ENCODE results near the gene ATP1A1. TPM values are rescaled to one million over a fixed set of nuclear protein-coding genes. Genes with fewer than 3 reads are reported as not detected.

ATP1A1 gene
- total RNA-seq, 1 donor from 2014 or later: 213 TPM

GRCh38 chr1:116343019-116343418 lies 30.0 kb upstream of the ATP1A1 start:
- DNase-seq (ENCODE audit: extremely low read depth, low read depth, low spot score): no peak

GRCh38 chr1:116345011-116345410 lies 28.0 kb upstream of the ATP1A1 start:
- DNase-seq (ENCODE audit: extremely low read depth, low read depth, low spot score): no peak

- DNase-seq (ENCODE audit: extremely low read depth, low read depth, low spot score): no peak
Measured at GRCh38 chr1:116345843-116346242, 27.2 kb upstream of the ATP1A1 start.

GRCh38 chr1:116346943-116347673 lies 25.9 kb upstream of the ATP1A1 start:
- DNase-seq (ENCODE audit: extremely low read depth, low read depth, low spot score): no peak

GRCh38 chr1:116347696-116348095 lies 25.3 kb upstream of the ATP1A1 start:
- DNase-seq (ENCODE audit: extremely low read depth, low read depth, low spot score): no peak

GRCh38 chr1:116350097-116350645 lies 22.9 kb upstream of the ATP1A1 start:
- no peak for DNase-seq (ENCODE audit: extremely low read depth, low read depth, low spot score)

GRCh38 chr1:116351914-116352313 lies 21.1 kb upstream of the ATP1A1 start:
- DNase-seq (ENCODE audit: extremely low read depth, low read depth, low spot score): no peak

- DNase-seq (ENCODE audit: extremely low read depth, low read depth, low spot score): no peak
Measured at GRCh38 chr1:116352349-116352813, 20.7 kb upstream of the ATP1A1 start.

- no peak for DNase-seq (ENCODE audit: extremely low read depth, low read depth, low spot score)
Measured at GRCh38 chr1:116353155-116353554, 19.9 kb upstream of the ATP1A1 start.

- DNase-seq (ENCODE audit: extremely low read depth, low read depth, low spot score): no peak
Measured at GRCh38 chr1:116356067-116356466, 17.0 kb upstream of the ATP1A1 start.

- DNase-seq (ENCODE audit: extremely low read depth, low read depth, low spot score): no peak
Measured at GRCh38 chr1:116356673-116357072, 16.4 kb upstream of the ATP1A1 start.

- no peak for DNase-seq (ENCODE audit: extremely low read depth, low read depth, low spot score)
Measured at GRCh38 chr1:116357487-116357886, 15.6 kb upstream of the ATP1A1 start.

- no peak for DNase-seq (ENCODE audit: extremely low read depth, low read depth, low spot score)
Measured at GRCh38 chr1:116359060-116359830, 13.8 kb upstream of the ATP1A1 start.

- no peak for DNase-seq (ENCODE audit: extremely low read depth, low read depth, low spot score)
Measured at GRCh38 chr1:116359871-116360270, 13.2 kb upstream of the ATP1A1 start.

GRCh38 chr1:116360429-116361173 lies 12.4 kb upstream of the ATP1A1 start:
- no peak for DNase-seq (ENCODE audit: extremely low read depth, low read depth, low spot score)

- DNase-seq (ENCODE audit: extremely low read depth, low read depth, low spot score): no peak
Measured at GRCh38 chr1:116361648-116362047, 11.4 kb upstream of the ATP1A1 start.

GRCh38 chr1:116362050-116362449 lies 11.0 kb upstream of the ATP1A1 start:
- DNase-seq (ENCODE audit: extremely low read depth, low read depth, low spot score): no peak

- no peak for DNase-seq (ENCODE audit: extremely low read depth, low read depth, low spot score)
Measured at GRCh38 chr1:116365353-116365780, 7.7 kb upstream of the ATP1A1 start.

GRCh38 chr1:116365857-116366256 lies 7.2 kb upstream of the ATP1A1 start:
- no peak for DNase-seq (ENCODE audit: extremely low read depth, low read depth, low spot score)

- DNase-seq (ENCODE audit: extremely low read depth, low read depth, low spot score): no peak
Measured at GRCh38 chr1:116367256-116367945, 5.6 kb upstream of the ATP1A1 start.
